ACHN (cell line): ENCODE measurements around the gene PLXNA4.

Experiments
- DNase-seq: peaks from one replicate; pipeline ENCODE4 v3.0.0-alpha.2; 2015
- in situ Hi-C: cut with HindIII; loops from 2 replicates; pipeline ENCODE4 v1.10.0; 2017; ENCODE audit warnings: low sequenced_read_pairs, low pct_ligation_motif_present, low pct_unique_long_range_greater_than_20kb

Gene PLXNA4

DNA sequence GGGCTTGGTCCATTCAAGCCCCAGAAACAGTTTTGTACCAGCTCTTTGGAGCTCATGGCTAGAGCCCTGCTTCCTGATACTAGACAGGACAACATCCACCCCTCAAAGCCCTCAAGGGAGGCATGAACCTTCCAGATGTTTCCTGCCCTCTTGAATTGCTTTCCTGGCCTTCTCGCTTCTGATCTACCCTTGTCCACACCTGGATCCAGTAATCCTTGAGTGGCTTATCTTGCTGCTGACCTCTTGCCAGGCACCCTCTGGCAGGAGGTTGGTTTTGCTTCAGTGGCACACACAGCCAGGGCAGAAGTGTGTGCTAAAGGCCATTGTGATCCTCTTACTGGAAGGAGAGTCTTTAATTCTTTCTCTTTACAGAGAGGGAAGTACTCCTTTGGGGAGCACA lies 495.8 kb downstream of the PLXNA4 start:
- no peak for DNase-seq
- in situ Hi-C loops = no loop called here

DNA sequence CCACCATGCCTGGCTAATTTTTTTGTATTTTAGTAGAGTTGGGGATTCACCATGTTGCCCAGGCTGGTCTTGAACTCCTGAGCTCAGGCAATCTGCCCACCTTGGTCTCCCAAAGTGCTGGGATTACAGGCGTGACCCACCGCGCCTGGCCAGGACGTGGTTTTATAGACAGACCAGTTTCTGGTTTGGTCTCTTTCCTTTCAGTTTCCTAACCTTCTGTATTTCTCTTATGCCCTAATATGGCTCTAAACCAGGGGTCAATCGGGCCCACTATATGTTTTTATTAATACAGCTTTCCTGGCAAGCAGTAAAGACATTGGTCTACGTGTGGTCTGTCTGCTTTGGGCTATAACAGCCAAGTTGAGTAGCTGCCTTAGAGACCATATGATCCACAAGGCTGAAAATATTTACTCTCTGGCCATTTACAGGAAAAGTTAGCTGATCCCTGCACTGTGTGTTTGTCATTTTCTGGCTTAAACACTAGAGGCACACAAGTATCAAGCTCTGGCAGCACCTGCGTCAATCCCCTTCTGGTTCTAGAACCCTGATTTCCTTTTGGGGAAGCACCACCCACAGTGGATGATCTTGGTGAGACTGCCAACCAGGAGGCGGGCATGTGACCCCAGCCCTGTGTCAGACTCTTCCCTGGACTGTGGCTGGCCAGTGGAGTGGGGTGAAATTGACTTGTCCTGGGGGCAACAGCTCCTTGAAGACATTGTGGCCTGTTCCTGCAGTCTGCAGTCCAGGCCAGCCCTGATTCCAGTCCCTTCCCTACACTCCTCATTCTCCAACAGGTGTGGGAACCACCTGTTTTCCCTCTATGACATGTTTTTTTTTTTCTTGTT lies 497.2 kb downstream of the PLXNA4 start:
- in situ Hi-C loops = no loop called here

DNA sequence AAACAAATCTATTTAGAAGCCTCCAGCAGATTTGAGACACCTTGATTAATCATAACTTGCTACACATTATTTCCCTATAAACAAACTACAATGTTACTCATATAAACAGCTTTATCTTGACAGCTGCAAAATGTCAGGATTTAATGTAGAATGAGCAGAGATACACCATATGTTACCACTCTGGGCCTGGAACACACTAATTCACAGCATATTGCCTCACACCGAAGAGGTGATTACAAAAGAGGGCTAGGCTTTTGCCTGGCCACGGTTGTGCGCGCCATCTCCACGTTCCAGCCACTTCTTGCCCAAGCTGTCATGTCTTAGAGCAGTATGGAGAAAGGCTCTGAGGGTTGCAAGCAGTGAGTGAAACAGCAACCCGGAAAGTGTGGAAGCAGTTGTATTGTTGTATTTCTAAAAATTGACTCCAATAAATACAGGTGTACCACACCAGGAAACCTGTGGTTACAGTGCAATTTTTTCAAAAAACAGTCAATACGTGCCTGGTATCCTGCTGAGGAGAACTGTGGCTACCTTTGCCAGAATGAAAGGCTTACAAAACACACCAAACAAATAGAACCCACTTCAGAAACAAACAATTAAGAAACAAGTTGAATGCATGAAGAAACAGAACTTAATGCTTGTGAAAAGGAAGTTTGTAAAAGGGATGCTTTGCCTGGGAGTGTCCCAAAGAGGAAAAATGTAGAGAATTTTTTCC lies 498.1 kb downstream of the PLXNA4 start:
- no peak for DNase-seq
- in situ Hi-C loops = no loop called here

More for the DNA sequence above, 497.2 kb downstream of the PLXNA4 start:
- DNase-seq = no peak

DNA sequence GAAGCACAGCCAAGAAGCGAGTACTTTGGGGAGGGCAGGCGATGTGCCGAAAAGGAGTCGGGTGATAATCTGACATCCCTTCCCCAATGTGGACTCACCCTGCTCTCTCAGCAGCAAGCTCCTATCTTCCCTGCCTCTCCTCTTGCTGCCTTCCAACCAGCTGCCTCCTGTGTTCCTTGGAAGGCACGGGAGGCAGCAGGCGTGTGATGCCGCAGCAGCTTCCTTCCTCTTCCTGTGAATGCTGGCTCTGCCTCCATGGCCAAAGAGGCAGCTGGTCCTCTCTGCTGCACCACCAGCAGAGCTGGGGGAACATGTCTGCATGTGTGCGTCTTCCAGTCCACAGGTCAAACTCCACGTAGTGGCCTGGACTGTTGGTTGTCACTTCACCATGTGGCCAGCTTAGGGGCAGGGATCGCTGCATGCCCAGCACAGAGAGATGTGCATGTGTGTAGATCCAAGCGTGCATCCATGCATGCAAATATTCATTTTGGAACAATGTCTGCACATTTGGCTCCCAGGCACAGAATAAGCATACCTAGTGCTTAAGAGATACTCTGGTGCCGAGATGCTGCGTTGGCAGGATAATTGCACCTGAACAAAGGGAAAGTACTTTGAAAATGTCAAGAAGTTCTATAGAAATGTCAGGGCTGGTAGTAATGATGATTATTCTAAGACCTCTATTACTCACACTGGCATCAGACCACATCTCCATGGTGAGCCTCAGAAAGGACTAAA lies 499.8 kb downstream of the PLXNA4 start:
- in situ Hi-C loops = no loop called here
- no peak for DNase-seq

- DNase-seq = no peak
- in situ Hi-C loops = no loop called here
Observed at GRCh38 chr7:132075515-132075914, 500.8 kb downstream of the PLXNA4 start.

GRCh38 chr7:132073920-132074589 lies 502.2 kb downstream of the PLXNA4 start:
- in situ Hi-C loops = no loop called here
- DNase-seq = no peak
